Prostate gland (tissue), 2 donors: Measurements from ENCODE around the gene GSC.

Experiments
- POLR2A ChIP-seq: fragments of 450-650 bp; IDR thresholded peaks from one replicate; pipeline ENCODE4 v1.6.1; 2016; ENCODE audit warnings: antibody characterized with exemption, mild to moderate bottlenecking
- POLR2AphosphoS5 ChIP-seq: sonication (generic); formaldehyde crosslinking; IDR thresholded peaks from one replicate; pipeline ENCODE4 v1.6.1; 2017; ENCODE audit warnings: antibody characterized with exemption
- TF ChIP-seq, protein P1 (sequence below), 4 experiments: fragments of 200-600 bp in 2 of 4; fragments of 450-650 bp in 2 of 4; sonication (generic) in 2 of 4; IDR thresholded peaks; 1 replicate in 3 of 4; 2 replicates in 1 of 4; pipeline ENCODE4 v1.5.1; 2016 to 2019; ENCODE audit warnings: antibody characterized with exemption in 4 of 4, mild to moderate bottlenecking in 2 of 4, moderate library complexity in 2 of 4

DNA sequence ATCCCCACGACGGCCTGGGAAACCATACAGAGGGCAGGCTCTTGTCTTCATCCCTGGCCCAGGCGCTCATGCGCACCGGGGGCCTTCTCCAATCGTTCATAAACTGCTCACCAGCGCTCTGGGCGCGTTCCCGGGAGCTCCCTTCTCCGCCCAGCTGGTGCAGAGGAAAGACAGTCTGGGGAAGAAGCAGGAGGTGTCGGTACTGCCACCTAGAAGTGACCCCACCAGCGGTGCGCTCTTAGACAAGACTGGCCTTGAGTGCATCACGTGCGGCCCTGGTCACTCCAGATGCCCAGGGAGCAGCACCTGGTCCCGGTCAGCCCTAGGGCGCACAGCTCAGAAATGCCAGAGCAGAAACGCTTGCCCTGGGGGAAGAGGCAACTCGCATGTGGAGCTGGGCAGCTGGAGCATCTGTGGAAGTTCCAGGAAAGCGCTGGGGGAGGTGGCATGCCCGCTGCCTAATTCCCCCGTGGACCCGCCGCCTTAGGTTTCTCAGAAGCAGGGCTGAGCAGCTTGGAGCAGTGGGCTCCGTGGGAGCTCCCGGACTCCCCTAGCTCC, 2.5 kb downstream of the GSC start:
- TF ChIP-seq, protein P1, sequence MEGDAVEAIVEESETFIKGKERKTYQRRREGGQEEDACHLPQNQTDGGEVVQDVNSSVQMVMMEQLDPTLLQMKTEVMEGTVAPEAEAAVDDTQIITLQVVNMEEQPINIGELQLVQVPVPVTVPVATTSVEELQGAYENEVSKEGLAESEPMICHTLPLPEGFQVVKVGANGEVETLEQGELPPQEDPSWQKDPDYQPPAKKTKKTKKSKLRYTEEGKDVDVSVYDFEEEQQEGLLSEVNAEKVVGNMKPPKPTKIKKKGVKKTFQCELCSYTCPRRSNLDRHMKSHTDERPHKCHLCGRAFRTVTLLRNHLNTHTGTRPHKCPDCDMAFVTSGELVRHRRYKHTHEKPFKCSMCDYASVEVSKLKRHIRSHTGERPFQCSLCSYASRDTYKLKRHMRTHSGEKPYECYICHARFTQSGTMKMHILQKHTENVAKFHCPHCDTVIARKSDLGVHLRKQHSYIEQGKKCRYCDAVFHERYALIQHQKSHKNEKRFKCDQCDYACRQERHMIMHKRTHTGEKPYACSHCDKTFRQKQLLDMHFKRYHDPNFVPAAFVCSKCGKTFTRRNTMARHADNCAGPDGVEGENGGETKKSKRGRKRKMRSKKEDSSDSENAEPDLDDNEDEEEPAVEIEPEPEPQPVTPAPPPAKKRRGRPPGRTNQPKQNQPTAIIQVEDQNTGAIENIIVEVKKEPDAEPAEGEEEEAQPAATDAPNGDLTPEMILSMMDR (IDR thresholded peaks at IDR 0.05), result no peak
- TF ChIP-seq POLR2AphosphoS5, result no peak
- no peak for TF ChIP-seq POLR2A
